Transverse colon (tissue), 4 donors: ENCODE data around the gene CRIP1. TPM values are rescaled to one million over a fixed set of nuclear protein-coding genes. Genes with fewer than 3 reads are reported as not detected.

Experiments used
- DNase-seq: peaks from one replicate; pipeline ENCODE4 v3.0.0-alpha.2; 2019
- H3K27ac ChIP-seq, 4 donors: fragments of 200-600 bp; sonication (generic); 2 replicates each; pipeline ENCODE4 v1.5.1; 2016 to 2018; ENCODE audit warnings: inconsistent platforms in 4 of 4
- H3K27me3 ChIP-seq: fragments of 200-600 bp; sonication (generic); 2 replicates; pipeline ENCODE4 v1.5.1; 2017; ENCODE audit warnings: inconsistent platforms
- H3K36me3 ChIP-seq, 4 donors: fragments of 200-600 bp; sonication (generic); 2 replicates each; pipeline ENCODE4 v1.5.1; 2017 to 2019; ENCODE audit warnings: inconsistent platforms in 4 of 4
- H3K4me1 ChIP-seq, 4 donors: fragments of 200-600 bp; sonication (generic); 2 replicates each; pipeline ENCODE4 v1.5.1; 2017 to 2020; ENCODE audit warnings: inconsistent platforms in 4 of 4
- H3K4me3 ChIP-seq, 4 donors: fragments of 200-600 bp; sonication (generic); 1 replicate in 1 of 4; 2 replicates in 3 of 4; pipeline versions ENCODE4 v1.5.1 to v1.6.1; 2017 to 2019; ENCODE audit warnings: inconsistent platforms in 4 of 4
- H3K9me3 ChIP-seq, 2 donors: fragments of 200-600 bp; sonication (generic); 2 replicates each; pipeline ENCODE4 v1.5.1; 2017 to 2019; ENCODE audit warnings: inconsistent platforms in 2 of 2
- CTCF ChIP-seq, 5 experiments: fragments of 200-600 bp in 3 of 5; fragments of 450-650 bp in 2 of 5; sonication (generic) in 3 of 5; IDR thresholded peaks; 1 replicate in 2 of 5; 2 replicates in 3 of 5; pipeline ENCODE4 v1.5.1; 2016 to 2017; ENCODE audit warnings: antibody characterized with exemption in 5 of 5, inconsistent platforms in 3 of 5, mild to moderate bottlenecking in 2 of 5, moderate library complexity in 1 of 5
- EP300 ChIP-seq: sonication (generic); formaldehyde crosslinking; IDR thresholded peaks from one replicate; pipeline ENCODE4 v1.6.1; 2017; ENCODE audit warnings: antibody characterized with exemption, low read depth
- POLR2A ChIP-seq: fragments of 450-650 bp; IDR thresholded peaks from one replicate; pipeline ENCODE4 v1.6.1; 2016; ENCODE audit warnings: antibody characterized with exemption, mild to moderate bottlenecking, moderate library complexity
- POLR2AphosphoS5 ChIP-seq, 3 donors: sonication (generic); formaldehyde crosslinking; IDR thresholded peaks; one replicate each; pipeline ENCODE4 v1.6.1; 2016; ENCODE audit warnings: antibody characterized with exemption in 3 of 3
- WGBS, 2 donors: methylation state at CpG; one replicate each; pipeline ENCODE4 v1.1.5; 2018; ENCODE audit warnings: low coverage in 1 of 2; 5-methylcytosine and 5-hydroxymethylcytosine counted together
- in situ Hi-C, 4 donors: fragments of 200-750 bp; cut with MboI; loops; one replicate each; pipeline versions ENCODE4 v1.15.0 to v1.15.1; 2017; ENCODE audit warnings: low sequenced_read_pairs in 3 of 4, low pct_ligation_motif_present in 1 of 4, low pct_unique_long_range_greater_than_20kb in 1 of 4
- intact Hi-C: fragments of 100-400 bp; cut with DNase I; formaldehyde crosslinking; loops from one replicate; pipeline ENCODE4 v1.15.1; 2023; ENCODE audit warnings: low total_unique reads
- total RNA-seq, 4 donors: library from RNA; depleted of rRNA; stranded (reverse); fragments of >200 nt; gene quantifications; one replicate each; pipeline ENCODE4 v1.1.0, GENCODE V29; 2016

Gene CRIP1
- total RNA-seq, 4 donors from 2014 or later: 16.9 to 246 (median 63.0) TPM; not detected in 1

DNA sequence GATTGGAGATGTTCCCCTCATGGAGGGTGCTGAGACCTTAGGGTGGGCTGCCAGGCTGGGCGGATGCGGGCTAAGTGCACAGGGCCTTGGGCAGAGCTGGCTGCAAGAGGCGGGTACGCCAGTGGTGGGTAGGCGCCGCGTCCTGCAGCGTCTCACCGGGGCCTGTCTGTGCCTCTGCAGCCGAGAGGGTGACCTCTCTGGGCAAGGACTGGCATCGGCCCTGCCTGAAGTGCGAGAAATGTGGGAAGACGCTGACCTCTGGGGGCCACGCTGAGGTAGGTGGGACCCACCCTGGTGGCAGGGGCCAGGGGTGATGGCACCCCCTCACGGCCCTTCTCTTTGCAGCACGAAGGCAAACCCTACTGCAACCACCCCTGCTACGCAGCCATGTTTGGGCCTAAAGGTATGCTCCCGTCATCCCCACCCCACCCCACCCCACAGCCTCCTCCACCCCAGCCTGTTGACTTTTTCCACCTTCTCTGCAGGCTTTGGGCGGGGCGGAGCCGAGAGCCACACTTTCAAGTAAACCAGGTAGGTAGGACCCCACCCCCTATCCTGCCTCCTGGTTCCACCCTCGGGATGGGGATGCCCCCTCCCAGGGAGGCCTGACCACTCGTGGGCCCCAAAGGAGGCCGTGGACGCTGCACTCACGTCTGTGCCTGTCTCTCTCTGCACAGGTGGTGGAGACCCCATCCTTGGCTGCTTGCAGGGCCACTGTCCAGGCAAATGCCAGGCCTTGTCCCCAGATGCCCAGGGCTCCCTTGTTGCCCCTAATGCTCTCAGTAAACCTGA, 1.5 kb downstream of the CRIP1 start:
- intact Hi-C loops (no loop called here), in situ Hi-C loops (no loop called here)
- Histone ChIP-seq H3K27ac (peak overlapping the region; percentile 98 to 99 (median 99)), H3K4me1 (peaks cover 19 to 78% (median 59%) of the 10 kb centered on the region in 4 donors), H3K9me3 (no peaks in the 10 kb centered on the region), H3K4me3 (peak overlapping the region in 3 of 4 donors; percentile 38 to 64 (median 60)), H3K27me3 (peaks cover 16% of the 10 kb centered on the region), H3K36me3 (no peaks in the 10 kb centered on the region)
- DNase-seq: peak; percentile 70
- 21% methylated on average over 14 of the region's 26 CpGs; no CpG with 5 or more reads in 1 of the 2 donors for WGBS, 2 donors
- TF ChIP-seq POLR2AphosphoS5 (IDR thresholded peaks at IDR 0.05) (no peak), CTCF (IDR thresholded peaks at IDR 0.05) (no peak), POLR2A (no peak), EP300 (no peak)

DNA sequence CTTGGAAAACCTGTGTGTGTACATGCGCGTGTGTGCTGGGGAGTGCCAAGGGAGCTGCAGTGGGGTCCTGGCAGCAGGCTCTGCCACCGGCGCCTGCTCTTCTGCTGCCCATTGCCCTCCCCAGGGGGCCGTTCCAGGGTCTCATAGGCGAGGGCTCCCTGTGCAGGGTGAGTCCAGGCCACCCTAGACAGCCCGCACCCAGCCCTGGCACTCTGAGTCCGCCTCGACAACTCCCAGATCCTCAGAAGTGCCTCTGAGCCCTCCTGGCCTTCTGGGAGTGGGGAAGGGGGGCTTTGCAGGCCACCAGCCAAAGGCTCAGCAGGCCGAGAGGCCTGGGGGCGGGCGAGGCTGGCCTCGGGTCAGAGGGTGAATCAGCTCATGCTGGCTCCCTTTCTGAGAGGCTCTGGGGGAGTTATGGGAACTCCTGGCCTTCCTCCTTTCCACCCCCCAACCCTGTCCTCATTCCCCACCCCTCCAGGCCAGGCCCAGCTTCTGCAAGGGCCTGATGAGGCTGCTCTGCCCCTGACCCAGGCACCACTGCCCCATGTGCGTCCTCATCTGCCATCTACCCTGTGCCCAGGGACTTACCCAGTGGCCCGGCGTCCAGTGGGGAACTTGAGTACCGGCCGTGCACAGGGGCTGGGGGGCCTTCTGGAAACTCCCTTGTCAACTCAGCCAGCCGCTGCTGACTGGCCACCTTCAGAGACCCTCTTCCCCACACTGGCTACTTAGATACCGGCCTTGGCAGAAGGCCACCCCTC, 2.3 kb downstream of the CRIP1 start:
- no peak for TF ChIP-seq POLR2A
- no peak for TF ChIP-seq POLR2AphosphoS5 (IDR thresholded peaks at IDR 0.05)
- TF ChIP-seq EP300: no peak
- no peak for TF ChIP-seq CTCF (IDR thresholded peaks at IDR 0.05)
- Histone ChIP-seq H3K9me3 (no peaks in the 10 kb centered on the region), H3K4me1 (peaks cover 14 to 70% (median 54%) of the 10 kb centered on the region in 4 donors), H3K36me3 (no peaks in the 10 kb centered on the region), H3K27ac (peak overlapping the region; percentile 98 to 99 (median 99)), H3K27me3 (peaks cover 16% of the 10 kb centered on the region), H3K4me3 (peak overlapping the region in 2 of 4 donors; percentile 60 to 64)
- 44% methylated on average over 14 of the region's 20 CpGs; no CpG with 5 or more reads in 1 of the 2 donors for WGBS, 2 donors
- DNase-seq: no peak
- in situ Hi-C loops: no loop called here
- intact Hi-C loops: no loop called here

DNA sequence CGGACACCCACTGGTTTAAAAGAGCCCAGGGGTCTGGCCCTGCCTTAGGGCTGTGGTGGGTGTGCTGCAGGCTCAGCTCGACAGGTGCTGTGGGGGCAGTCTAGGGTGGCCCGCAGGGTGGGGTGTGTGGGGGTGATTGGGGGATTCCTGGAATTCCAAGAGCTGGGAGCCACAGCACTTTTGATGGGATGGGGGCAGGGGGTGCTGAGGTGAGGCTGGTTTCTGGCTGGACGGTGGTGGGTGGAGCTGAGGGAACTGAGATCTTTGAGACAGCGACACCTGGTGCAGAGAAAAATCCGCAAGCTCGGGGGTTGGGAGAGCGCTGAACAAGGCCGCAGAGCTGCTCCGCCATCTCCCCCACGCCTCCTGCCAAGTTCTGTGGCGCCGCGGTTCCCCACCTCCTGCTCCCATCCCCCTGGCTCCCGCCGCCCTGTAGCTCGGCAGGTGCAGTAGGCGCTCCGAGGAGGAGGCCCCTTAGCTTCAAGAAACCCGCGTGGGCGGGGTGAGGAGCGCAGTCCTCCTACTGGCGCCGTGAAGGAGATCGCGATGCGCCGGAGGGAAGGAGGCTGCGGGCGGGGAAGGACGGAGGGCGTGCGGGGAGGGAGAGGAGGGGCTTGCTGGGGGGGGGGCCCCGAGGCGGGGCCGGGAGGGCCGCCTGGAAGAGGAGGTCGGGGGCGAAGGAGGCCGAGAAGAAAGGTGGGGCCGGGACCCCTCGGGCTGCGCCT, 3.0 kb downstream of the CRIP1 start:
- no peaks in the 10 kb centered on the region for H3K9me3 ChIP-seq
- peaks cover 14 to 63% (median 52%) of the 10 kb centered on the region in 4 donors for H3K4me1 ChIP-seq
- peak overlapping the region; percentile 60 to 81 (median 68) for H3K4me3 ChIP-seq
- TF ChIP-seq EP300 (no peak), POLR2A (peak; percentile 57), POLR2AphosphoS5 (IDR thresholded peaks at IDR 0.05) (peak; percentile 36 to 76 (median 54)), CTCF (IDR thresholded peaks at IDR 0.05) (peak; percentile 56 to 87 (median 70))
- H3K36me3 ChIP-seq: no peaks in the 10 kb centered on the region
- DNase-seq: peak; percentile 93
- peaks cover 16% of the 10 kb centered on the region for H3K27me3 ChIP-seq
- peak overlapping the region; percentile 98 to 99 (median 99) for H3K27ac ChIP-seq
- intact Hi-C loops (loop anchor here (2.0 kb wide), 1 partner anchor 119 kb away; no protein-coding TSS in a partner anchor), in situ Hi-C loops (no loop called here)
- 2% methylated on average over 42 of the region's 44 CpGs; no CpG with 5 or more reads in 1 of the 2 donors for WGBS, 2 donors
